ENCODE measurements around the gene JPT2. TPM values are rescaled to one million over a fixed set of nuclear protein-coding genes. Genes with fewer than 3 reads are reported as not detected.

JPT2 gene
- total RNA-seq, 1 experiment from 2014 or later = 113 TPM

DNA sequence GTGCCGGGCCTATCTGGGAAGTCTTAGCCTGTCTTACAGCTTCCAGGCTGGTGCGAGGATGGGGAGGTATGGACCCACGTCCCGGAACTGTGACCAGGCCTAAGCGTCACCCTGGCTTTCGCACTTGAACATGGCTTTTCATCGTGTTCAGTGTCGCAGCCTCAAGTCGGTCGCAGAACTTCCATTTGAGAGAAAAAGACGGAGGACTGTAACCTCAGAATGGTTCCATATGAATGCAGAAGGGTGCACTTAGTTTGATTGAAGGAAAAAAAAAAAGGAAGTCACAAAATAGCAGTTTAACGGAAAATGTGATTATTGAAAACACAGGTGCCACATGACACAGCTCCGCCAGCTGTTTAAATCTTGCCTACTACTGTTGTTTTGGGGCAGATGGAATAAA, 30.2 kb upstream of the JPT2 start:
- TF ChIP-seq, protein P1, sequence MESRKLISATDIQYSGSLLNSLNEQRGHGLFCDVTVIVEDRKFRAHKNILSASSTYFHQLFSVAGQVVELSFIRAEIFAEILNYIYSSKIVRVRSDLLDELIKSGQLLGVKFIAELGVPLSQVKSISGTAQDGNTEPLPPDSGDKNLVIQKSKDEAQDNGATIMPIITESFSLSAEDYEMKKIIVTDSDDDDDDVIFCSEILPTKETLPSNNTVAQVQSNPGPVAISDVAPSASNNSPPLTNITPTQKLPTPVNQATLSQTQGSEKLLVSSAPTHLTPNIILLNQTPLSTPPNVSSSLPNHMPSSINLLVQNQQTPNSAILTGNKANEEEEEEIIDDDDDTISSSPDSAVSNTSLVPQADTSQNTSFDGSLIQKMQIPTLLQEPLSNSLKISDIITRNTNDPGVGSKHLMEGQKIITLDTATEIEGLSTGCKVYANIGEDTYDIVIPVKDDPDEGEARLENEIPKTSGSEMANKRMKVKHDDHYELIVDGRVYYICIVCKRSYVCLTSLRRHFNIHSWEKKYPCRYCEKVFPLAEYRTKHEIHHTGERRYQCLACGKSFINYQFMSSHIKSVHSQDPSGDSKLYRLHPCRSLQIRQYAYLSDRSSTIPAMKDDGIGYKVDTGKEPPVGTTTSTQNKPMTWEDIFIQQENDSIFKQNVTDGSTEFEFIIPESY (IDR thresholded peaks at IDR 0.05; ENCODE audit: extremely low read depth, insufficient replicate concordance, low read length) = no peak
- TF ChIP-seq EZH2 (IDR thresholded peaks at IDR 0.05) (no peak), FOSL1 (IDR thresholded peaks at IDR 0.05; ENCODE audit: low read depth) (no peak), RAD21 (IDR thresholded peaks at IDR 0.05; ENCODE audit: low read depth) (no peak), YY1 (IDR thresholded peaks at IDR 0.05; ENCODE audit: extremely low read depth, insufficient replicate concordance, low read depth, low read length) (no peak), POLR2A (IDR thresholded peaks at IDR 0.05; ENCODE audit: borderline replicate concordance, extremely low read depth, insufficient read depth, insufficient read length) (no peak), EGR1 (IDR thresholded peaks at IDR 0.05; ENCODE audit: low read depth) (no peak), JUND (IDR thresholded peaks at IDR 0.05) (no peak), SP1 (IDR thresholded peaks at IDR 0.05; ENCODE audit: low read depth) (no peak), EZH2phosphoT487 (IDR thresholded peaks at IDR 0.05; ENCODE audit: borderline replicate concordance) (no peak), SRF (IDR thresholded peaks at IDR 0.05; ENCODE audit: low read depth) (no peak), ZNF274 (IDR thresholded peaks at IDR 0.05; ENCODE audit: low read depth, low read length) (no peak), ZFX (IDR thresholded peaks at IDR 0.05) (no peak), CEBPB (IDR thresholded peaks at IDR 0.05; ENCODE audit: low read depth) (no peak), ELF1 (IDR thresholded peaks at IDR 0.05; ENCODE audit: borderline replicate concordance, low read depth) (no peak), POLR2AphosphoS5 (IDR thresholded peaks at IDR 0.05; ENCODE audit: low read depth, low read length) (no peak), SIN3A (IDR thresholded peaks at IDR 0.05; ENCODE audit: low read depth) (no peak)
- TF ChIP-seq, protein P2, sequence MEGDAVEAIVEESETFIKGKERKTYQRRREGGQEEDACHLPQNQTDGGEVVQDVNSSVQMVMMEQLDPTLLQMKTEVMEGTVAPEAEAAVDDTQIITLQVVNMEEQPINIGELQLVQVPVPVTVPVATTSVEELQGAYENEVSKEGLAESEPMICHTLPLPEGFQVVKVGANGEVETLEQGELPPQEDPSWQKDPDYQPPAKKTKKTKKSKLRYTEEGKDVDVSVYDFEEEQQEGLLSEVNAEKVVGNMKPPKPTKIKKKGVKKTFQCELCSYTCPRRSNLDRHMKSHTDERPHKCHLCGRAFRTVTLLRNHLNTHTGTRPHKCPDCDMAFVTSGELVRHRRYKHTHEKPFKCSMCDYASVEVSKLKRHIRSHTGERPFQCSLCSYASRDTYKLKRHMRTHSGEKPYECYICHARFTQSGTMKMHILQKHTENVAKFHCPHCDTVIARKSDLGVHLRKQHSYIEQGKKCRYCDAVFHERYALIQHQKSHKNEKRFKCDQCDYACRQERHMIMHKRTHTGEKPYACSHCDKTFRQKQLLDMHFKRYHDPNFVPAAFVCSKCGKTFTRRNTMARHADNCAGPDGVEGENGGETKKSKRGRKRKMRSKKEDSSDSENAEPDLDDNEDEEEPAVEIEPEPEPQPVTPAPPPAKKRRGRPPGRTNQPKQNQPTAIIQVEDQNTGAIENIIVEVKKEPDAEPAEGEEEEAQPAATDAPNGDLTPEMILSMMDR (IDR thresholded peaks at IDR 0.05 in 2 of 3, conservative IDR thresholded peaks at IDR 0.05 in 1 of 3; ENCODE audit: borderline replicate concordance in 1 of 3, insufficient read depth in 1 of 3, low read depth in 2 of 3, low read length in 2 of 3) = no peak
- TF ChIP-seq, protein P3, sequence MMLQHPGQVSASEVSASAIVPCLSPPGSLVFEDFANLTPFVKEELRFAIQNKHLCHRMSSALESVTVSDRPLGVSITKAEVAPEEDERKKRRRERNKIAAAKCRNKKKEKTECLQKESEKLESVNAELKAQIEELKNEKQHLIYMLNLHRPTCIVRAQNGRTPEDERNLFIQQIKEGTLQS (IDR thresholded peaks at IDR 0.05) = no peak
- TF ChIP-seq, protein P4, sequence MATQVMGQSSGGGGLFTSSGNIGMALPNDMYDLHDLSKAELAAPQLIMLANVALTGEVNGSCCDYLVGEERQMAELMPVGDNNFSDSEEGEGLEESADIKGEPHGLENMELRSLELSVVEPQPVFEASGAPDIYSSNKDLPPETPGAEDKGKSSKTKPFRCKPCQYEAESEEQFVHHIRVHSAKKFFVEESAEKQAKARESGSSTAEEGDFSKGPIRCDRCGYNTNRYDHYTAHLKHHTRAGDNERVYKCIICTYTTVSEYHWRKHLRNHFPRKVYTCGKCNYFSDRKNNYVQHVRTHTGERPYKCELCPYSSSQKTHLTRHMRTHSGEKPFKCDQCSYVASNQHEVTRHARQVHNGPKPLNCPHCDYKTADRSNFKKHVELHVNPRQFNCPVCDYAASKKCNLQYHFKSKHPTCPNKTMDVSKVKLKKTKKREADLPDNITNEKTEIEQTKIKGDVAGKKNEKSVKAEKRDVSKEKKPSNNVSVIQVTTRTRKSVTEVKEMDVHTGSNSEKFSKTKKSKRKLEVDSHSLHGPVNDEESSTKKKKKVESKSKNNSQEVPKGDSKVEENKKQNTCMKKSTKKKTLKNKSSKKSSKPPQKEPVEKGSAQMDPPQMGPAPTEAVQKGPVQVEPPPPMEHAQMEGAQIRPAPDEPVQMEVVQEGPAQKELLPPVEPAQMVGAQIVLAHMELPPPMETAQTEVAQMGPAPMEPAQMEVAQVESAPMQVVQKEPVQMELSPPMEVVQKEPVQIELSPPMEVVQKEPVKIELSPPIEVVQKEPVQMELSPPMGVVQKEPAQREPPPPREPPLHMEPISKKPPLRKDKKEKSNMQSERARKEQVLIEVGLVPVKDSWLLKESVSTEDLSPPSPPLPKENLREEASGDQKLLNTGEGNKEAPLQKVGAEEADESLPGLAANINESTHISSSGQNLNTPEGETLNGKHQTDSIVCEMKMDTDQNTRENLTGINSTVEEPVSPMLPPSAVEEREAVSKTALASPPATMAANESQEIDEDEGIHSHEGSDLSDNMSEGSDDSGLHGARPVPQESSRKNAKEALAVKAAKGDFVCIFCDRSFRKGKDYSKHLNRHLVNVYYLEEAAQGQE (IDR thresholded peaks at IDR 0.05; ENCODE audit: low read depth) = no peak
- Histone ChIP-seq H2AFZ (ENCODE audit: low read depth, low read length, poor library complexity, severe bottlenecking) (no peak overlapping the region), H3K27me3 (ENCODE audit: insufficient read depth, low read length) (no peaks in the 10 kb centered on the region), H3K9me3 (ENCODE audit: control insufficient read depth in 1 of 2, insufficient read depth in 1 of 2, low read depth in 1 of 2, low read length in 2 of 2) (no peaks in the 10 kb centered on the region), H3K4me1 (ENCODE audit: control insufficient read depth in 1 of 2, insufficient read depth in 2 of 2, low read length in 2 of 2) (peaks cover 7 to 12% of the 10 kb centered on the region in 2 experiments), H4K20me1 (ENCODE audit: insufficient read depth) (no peaks in the 10 kb centered on the region; the same call in 1 of the 2 replicates), H3K9ac (ENCODE audit: low read length) (no peak overlapping the region), H3K27ac (ENCODE audit: low read depth, low read length) (no peak overlapping the region), H3K36me3 (ENCODE audit: control insufficient read depth in 1 of 2, insufficient read depth in 2 of 2, low read length in 2 of 2) (peaks cover 14 to 16% of the 10 kb centered on the region in 2 experiments; a peak in 2 of 4 replicates), H3K9me2 (ENCODE audit: insufficient read depth) (no peaks in the 10 kb centered on the region), H3K4me3 (replicated peaks in 1 of 2; ENCODE audit: low read depth in 1 of 2, low read length in 2 of 2) (no peak overlapping the region), H3K4me2 (ENCODE audit: low read length) (no peak overlapping the region), H3K79me2 (ENCODE audit: insufficient read depth, low read length) (peaks cover 11% of the 10 kb centered on the region; the same call in 1 of the 2 replicates)
- BruUV-seq (replicated peaks) = no TSS peak
- intact Hi-C loops (cut with micrococcal nuclease) = no loop called here
- ChIA-PET RAD21 (ENCODE audit: low non-redundant PET in 1 of 2, low total read pairs in 2 of 2, uncharacterized antibody in 2 of 2, unreplicated experiment in 2 of 2) (no interaction called here), POLR2A (no interaction called here), CTCF (no interaction called here)
- ATAC-seq (no peak), DNase-seq (ENCODE audit: low read depth, low spot score) (no peak)

Measured in HCT116 (cell line).